ENCODE data around the gene AQP2.

Gene AQP2

GRCh38 chr12:49933796-49934195, 16.7 kb upstream of the AQP2 start:
- no peak for TF ChIP-seq ARNTL (CRISPR knock-in tag; IDR thresholded peaks at IDR 0.05; ENCODE audit: borderline replicate concordance, low read depth)
- no peak for TF ChIP-seq ZNF565 (CRISPR knock-in tag; conservative IDR thresholded peaks at IDR 0.05; ENCODE audit: low read depth)
- no peak for TF ChIP-seq ZC3H10 (CRISPR knock-in tag; IDR thresholded peaks at IDR 0.05)
- no peak for TF ChIP-seq ZNF8 (CRISPR knock-in tag; IDR thresholded peaks at IDR 0.05)
- no peak for TF ChIP-seq CREB5 (CRISPR knock-in tag; IDR thresholded peaks at IDR 0.05; ENCODE audit: low read depth)
- no peak for TF ChIP-seq PPARA (CRISPR knock-in tag; IDR thresholded peaks at IDR 0.05; ENCODE audit: borderline replicate concordance)
- no peak for TF ChIP-seq PATZ1 (CRISPR knock-in tag; IDR thresholded peaks at IDR 0.05; ENCODE audit: borderline replicate concordance)
- TF ChIP-seq ESRRG (CRISPR knock-in tag; IDR thresholded peaks at IDR 0.05), result no peak
- no peak for TF ChIP-seq ISL1 (CRISPR knock-in tag; IDR thresholded peaks at IDR 0.05)
- TF ChIP-seq TSHZ2 (CRISPR knock-in tag; IDR thresholded peaks at IDR 0.05), result no peak
- TF ChIP-seq TCF4 (CRISPR knock-in tag; IDR thresholded peaks at IDR 0.05; ENCODE audit: borderline replicate concordance), result no peak
- no peak for TF ChIP-seq TOX (CRISPR knock-in tag; IDR thresholded peaks at IDR 0.05; ENCODE audit: borderline replicate concordance)
- no peak for TF ChIP-seq ZFP30 (CRISPR knock-in tag; IDR thresholded peaks at IDR 0.05)
- TF ChIP-seq ZNF70 (CRISPR knock-in tag; IDR thresholded peaks at IDR 0.05), result no peak
- TF ChIP-seq CSRNP3 (CRISPR knock-in tag; IDR thresholded peaks at IDR 0.05), result no peak
- TF ChIP-seq BACH2 (CRISPR knock-in tag; IDR thresholded peaks at IDR 0.05; ENCODE audit: borderline replicate concordance), result no peak
- TF ChIP-seq, protein P1, sequence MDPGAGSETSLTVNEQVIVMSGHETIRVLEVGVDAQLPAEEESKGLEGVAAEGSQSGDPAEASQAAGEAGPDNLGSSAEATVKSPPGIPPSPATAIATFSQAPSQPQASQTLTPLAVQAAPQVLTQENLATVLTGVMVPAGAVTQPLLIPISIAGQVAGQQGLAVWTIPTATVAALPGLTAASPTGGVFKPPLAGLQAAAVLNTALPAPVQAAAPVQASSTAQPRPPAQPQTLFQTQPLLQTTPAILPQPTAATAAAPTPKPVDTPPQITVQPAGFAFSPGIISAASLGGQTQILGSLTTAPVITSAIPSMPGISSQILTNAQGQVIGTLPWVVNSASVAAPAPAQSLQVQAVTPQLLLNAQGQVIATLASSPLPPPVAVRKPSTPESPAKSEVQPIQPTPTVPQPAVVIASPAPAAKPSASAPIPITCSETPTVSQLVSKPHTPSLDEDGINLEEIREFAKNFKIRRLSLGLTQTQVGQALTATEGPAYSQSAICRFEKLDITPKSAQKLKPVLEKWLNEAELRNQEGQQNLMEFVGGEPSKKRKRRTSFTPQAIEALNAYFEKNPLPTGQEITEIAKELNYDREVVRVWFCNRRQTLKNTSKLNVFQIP (CRISPR knock-in tag; IDR thresholded peaks at IDR 0.05; ENCODE audit: borderline replicate concordance, low read depth), result no peak
- TF ChIP-seq SNAI2 (CRISPR knock-in tag; IDR thresholded peaks at IDR 0.05), result no peak
- ATAC-seq, result peak; percentile 54

DNA sequence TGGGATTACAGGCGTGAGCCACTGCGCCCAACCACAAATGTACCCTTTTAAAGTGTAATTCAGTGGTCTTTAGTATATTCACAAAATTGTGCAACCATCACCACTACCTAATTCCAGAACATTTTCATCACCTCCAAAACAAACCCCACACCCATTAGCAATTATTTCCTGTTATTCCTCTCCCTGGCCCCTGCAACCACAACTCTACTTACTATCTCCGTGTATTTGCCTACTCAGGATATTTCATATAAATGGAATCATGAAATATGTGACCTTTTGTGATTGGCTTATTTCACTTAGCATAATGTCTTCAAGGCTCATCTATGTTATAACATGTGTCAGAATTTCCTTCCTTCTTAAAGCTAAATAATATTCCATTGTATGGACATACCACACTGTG, 16.0 kb upstream of the AQP2 start:
- ATAC-seq, result no peak
- TF ChIP-seq ZNF565 (CRISPR knock-in tag; conservative IDR thresholded peaks at IDR 0.05; ENCODE audit: low read depth) (no peak), CSRNP3 (CRISPR knock-in tag; IDR thresholded peaks at IDR 0.05) (no peak), SNAI2 (CRISPR knock-in tag; IDR thresholded peaks at IDR 0.05) (no peak), CREB5 (CRISPR knock-in tag; IDR thresholded peaks at IDR 0.05; ENCODE audit: low read depth) (no peak), TOX (CRISPR knock-in tag; IDR thresholded peaks at IDR 0.05; ENCODE audit: borderline replicate concordance) (no peak), ZNF8 (CRISPR knock-in tag; IDR thresholded peaks at IDR 0.05) (no peak; the same call in none of the 2 replicates), OSR1 (CRISPR knock-in tag; IDR thresholded peaks at IDR 0.05) (no peak), GLIS3 (CRISPR knock-in tag; IDR thresholded peaks at IDR 0.05) (no peak), RARB (CRISPR knock-in tag; IDR thresholded peaks at IDR 0.05) (no peak), TSHZ2 (CRISPR knock-in tag; IDR thresholded peaks at IDR 0.05) (no peak), ZFP3 (CRISPR knock-in tag; IDR thresholded peaks at IDR 0.05) (no peak), ISL1 (CRISPR knock-in tag; IDR thresholded peaks at IDR 0.05) (no peak)
